ENCODE measurements around the gene PLEKHA5.

PLEKHA5 gene

GRCh38 chr12:19093218-19093617, 36.3 kb upstream of the PLEKHA5 start:
- TF ChIP-seq ZFP30 (CRISPR knock-in tag; IDR thresholded peaks at IDR 0.05), result no peak
- no peak for ATAC-seq

GRCh38 chr12:19095331-19095730, 34.2 kb upstream of the PLEKHA5 start:
- TF ChIP-seq, protein P1, sequence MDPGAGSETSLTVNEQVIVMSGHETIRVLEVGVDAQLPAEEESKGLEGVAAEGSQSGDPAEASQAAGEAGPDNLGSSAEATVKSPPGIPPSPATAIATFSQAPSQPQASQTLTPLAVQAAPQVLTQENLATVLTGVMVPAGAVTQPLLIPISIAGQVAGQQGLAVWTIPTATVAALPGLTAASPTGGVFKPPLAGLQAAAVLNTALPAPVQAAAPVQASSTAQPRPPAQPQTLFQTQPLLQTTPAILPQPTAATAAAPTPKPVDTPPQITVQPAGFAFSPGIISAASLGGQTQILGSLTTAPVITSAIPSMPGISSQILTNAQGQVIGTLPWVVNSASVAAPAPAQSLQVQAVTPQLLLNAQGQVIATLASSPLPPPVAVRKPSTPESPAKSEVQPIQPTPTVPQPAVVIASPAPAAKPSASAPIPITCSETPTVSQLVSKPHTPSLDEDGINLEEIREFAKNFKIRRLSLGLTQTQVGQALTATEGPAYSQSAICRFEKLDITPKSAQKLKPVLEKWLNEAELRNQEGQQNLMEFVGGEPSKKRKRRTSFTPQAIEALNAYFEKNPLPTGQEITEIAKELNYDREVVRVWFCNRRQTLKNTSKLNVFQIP (CRISPR knock-in tag; IDR thresholded peaks at IDR 0.05; ENCODE audit: borderline replicate concordance, low read depth), result no peak
- TF ChIP-seq ZC3H10 (CRISPR knock-in tag; IDR thresholded peaks at IDR 0.05) (no peak), ZFP3 (CRISPR knock-in tag; IDR thresholded peaks at IDR 0.05) (no peak), ZNF70 (CRISPR knock-in tag; IDR thresholded peaks at IDR 0.05) (no peak), CSRNP3 (CRISPR knock-in tag; IDR thresholded peaks at IDR 0.05) (no peak), ZNF8 (CRISPR knock-in tag; IDR thresholded peaks at IDR 0.05) (no peak), ARNTL (CRISPR knock-in tag; IDR thresholded peaks at IDR 0.05; ENCODE audit: borderline replicate concordance, low read depth) (no peak), ZNF565 (CRISPR knock-in tag; conservative IDR thresholded peaks at IDR 0.05; ENCODE audit: low read depth) (no peak), SNAI2 (CRISPR knock-in tag; IDR thresholded peaks at IDR 0.05) (no peak), PATZ1 (CRISPR knock-in tag; IDR thresholded peaks at IDR 0.05; ENCODE audit: borderline replicate concordance) (no peak), OSR1 (CRISPR knock-in tag; IDR thresholded peaks at IDR 0.05) (no peak), ISL1 (CRISPR knock-in tag; IDR thresholded peaks at IDR 0.05) (no peak)
- TF ChIP-seq, protein P2, sequence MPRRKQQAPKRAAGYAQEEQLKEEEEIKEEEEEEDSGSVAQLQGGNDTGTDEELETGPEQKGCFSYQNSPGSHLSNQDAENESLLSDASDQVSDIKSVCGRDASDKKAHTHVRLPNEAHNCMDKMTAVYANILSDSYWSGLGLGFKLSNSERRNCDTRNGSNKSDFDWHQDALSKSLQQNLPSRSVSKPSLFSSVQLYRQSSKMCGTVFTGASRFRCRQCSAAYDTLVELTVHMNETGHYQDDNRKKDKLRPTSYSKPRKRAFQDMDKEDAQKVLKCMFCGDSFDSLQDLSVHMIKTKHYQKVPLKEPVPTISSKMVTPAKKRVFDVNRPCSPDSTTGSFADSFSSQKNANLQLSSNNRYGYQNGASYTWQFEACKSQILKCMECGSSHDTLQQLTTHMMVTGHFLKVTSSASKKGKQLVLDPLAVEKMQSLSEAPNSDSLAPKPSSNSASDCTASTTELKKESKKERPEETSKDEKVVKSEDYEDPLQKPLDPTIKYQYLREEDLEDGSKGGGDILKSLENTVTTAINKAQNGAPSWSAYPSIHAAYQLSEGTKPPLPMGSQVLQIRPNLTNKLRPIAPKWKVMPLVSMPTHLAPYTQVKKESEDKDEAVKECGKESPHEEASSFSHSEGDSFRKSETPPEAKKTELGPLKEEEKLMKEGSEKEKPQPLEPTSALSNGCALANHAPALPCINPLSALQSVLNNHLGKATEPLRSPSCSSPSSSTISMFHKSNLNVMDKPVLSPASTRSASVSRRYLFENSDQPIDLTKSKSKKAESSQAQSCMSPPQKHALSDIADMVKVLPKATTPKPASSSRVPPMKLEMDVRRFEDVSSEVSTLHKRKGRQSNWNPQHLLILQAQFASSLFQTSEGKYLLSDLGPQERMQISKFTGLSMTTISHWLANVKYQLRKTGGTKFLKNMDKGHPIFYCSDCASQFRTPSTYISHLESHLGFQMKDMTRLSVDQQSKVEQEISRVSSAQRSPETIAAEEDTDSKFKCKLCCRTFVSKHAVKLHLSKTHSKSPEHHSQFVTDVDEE (CRISPR knock-in tag; IDR thresholded peaks at IDR 0.05), result no peak
- ATAC-seq, result no peak

- TF ChIP-seq CREB5 (CRISPR knock-in tag; IDR thresholded peaks at IDR 0.05; ENCODE audit: low read depth) (no peak), ZFP3 (CRISPR knock-in tag; IDR thresholded peaks at IDR 0.05) (no peak), OSR1 (CRISPR knock-in tag; IDR thresholded peaks at IDR 0.05) (no peak), ESRRG (CRISPR knock-in tag; IDR thresholded peaks at IDR 0.05) (no peak), ISL1 (CRISPR knock-in tag; IDR thresholded peaks at IDR 0.05) (no peak), PATZ1 (CRISPR knock-in tag; IDR thresholded peaks at IDR 0.05; ENCODE audit: borderline replicate concordance) (no peak), TCF4 (CRISPR knock-in tag; IDR thresholded peaks at IDR 0.05; ENCODE audit: borderline replicate concordance) (no peak), TOX (CRISPR knock-in tag; IDR thresholded peaks at IDR 0.05; ENCODE audit: borderline replicate concordance) (no peak)
- ATAC-seq, result no peak
Observed at GRCh38 chr12:19095756-19096480, 33.6 kb upstream of the PLEKHA5 start.

Measured in SK-N-SH treated with all-trans-retinoic acid at 6 μM for 48 hours (cell line).